H1 (cell line): ENCODE data around the gene POLE3.

Experiments
- EZH2 ChIP-seq: fragments of 200-600 bp; sonication (generic); IDR thresholded peaks from 2 replicates; pipeline ENCODE4 v1.7.1; 2012; ENCODE audit warnings: low read depth, mild to moderate bottlenecking, moderate library complexity, low read length, inconsistent platforms; ENCODE audit not compliant: severe bottlenecking
- RNF2 ChIP-seq: fragments of 200-900, 300-1000 bp; sonication (generic); IDR thresholded peaks from 2 replicates; pipeline ENCODE4 v1.7.1; 2016; ENCODE audit warnings: borderline replicate concordance, low read depth, mild to moderate bottlenecking, antibody characterized with exemption, low read length; ENCODE audit not compliant: poor library complexity, severe bottlenecking; ENCODE audit errors: missing control alignments
- YY1 ChIP-seq: IDR thresholded peaks from 2 replicates; pipeline ENCODE4 v1.6.1; 2011; ENCODE audit warnings: low read depth, mild to moderate bottlenecking, low read length
- TF ChIP-seq, protein P1 (sequence below), 3 experiments: IDR thresholded peaks; 1 replicate in 2 of 3; 2 replicates in 1 of 3; pipeline versions ENCODE4 v1.5.1 to v1.6.1; 2011; ENCODE audit warnings: low read length in 3 of 3, mild to moderate bottlenecking in 3 of 3, inconsistent platforms in 2 of 3, low read depth in 1 of 3, moderate library complexity in 1 of 3; ENCODE audit not compliant: insufficient read depth in 1 of 3; ENCODE audit errors: control extremely low read depth in 1 of 3

GRCh38 chr9:113393281-113393680 lies 17.2 kb downstream of the POLE3 start:
- no peak for TF ChIP-seq EZH2
- TF ChIP-seq, protein P1, sequence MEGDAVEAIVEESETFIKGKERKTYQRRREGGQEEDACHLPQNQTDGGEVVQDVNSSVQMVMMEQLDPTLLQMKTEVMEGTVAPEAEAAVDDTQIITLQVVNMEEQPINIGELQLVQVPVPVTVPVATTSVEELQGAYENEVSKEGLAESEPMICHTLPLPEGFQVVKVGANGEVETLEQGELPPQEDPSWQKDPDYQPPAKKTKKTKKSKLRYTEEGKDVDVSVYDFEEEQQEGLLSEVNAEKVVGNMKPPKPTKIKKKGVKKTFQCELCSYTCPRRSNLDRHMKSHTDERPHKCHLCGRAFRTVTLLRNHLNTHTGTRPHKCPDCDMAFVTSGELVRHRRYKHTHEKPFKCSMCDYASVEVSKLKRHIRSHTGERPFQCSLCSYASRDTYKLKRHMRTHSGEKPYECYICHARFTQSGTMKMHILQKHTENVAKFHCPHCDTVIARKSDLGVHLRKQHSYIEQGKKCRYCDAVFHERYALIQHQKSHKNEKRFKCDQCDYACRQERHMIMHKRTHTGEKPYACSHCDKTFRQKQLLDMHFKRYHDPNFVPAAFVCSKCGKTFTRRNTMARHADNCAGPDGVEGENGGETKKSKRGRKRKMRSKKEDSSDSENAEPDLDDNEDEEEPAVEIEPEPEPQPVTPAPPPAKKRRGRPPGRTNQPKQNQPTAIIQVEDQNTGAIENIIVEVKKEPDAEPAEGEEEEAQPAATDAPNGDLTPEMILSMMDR (IDR thresholded peaks at IDR 0.05; ENCODE audit: control extremely low read depth in 1 of 3, insufficient read depth in 1 of 3, low read depth in 1 of 3, low read length in 3 of 3): no peak
- no peak for TF ChIP-seq RNF2
- TF ChIP-seq YY1: no peak
